T47D (cell line): Measurements from ENCODE around the gene PPIL3.

ENCODE experiments used
- DNase-seq, 2 experiments: peaks; one replicate each; pipeline versions ENCODE4 v3.0.0 to v3.0.0-alpha.2; 2011 to 2012; ENCODE audit warnings: low read depth in 1 of 2, low spot score in 1 of 2
- JUND ChIP-seq: IDR thresholded peaks from 2 replicates; pipeline ENCODE4 v1.6.1; 2012; ENCODE audit warnings: low read depth
- in situ Hi-C: cut with HindIII; loops from 2 replicates; pipeline ENCODE4 v1.10.0; 2016; ENCODE audit warnings: low sequenced_read_pairs, low pct_unique_long_range_greater_than_20kb

Gene PPIL3

DNA sequence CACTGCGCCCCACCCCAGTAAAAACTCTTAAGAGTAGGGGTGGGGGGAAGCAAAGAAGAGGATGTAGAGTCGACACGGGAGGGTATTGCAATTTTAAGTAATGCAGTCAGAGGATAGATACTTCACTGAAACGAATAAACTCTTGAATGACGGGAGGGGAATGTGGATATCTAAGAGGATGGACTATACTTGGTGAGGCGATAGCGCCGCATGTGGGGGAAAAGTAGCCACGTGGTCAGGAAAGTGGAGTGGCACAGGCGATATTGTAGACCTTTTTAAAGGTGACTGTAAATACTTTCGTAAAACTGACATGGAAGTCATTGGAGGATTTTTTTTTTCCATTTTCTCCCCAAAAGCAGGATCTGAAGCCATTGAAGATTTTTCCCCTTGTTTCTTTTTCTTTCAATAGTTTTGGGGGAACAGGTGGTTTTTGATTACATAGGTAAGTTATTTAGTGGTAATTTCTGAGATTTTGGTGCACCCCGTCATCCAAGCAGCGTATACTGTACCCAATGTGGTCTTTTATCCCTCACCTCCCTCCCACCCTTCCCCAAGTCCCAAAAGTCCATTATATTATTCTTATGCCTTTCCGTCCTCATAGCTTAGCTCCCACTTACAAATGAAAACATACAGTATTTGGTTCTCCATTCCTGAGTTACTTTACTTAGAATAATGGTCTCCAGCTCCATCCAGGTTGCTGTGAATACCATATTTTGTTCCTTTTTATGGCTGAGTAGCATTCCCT lies 38.2 kb downstream of the PPIL3 start:
- TF ChIP-seq JUND, result no peak
- in situ Hi-C loops, result no loop called here
- no peak for DNase-seq

DNA sequence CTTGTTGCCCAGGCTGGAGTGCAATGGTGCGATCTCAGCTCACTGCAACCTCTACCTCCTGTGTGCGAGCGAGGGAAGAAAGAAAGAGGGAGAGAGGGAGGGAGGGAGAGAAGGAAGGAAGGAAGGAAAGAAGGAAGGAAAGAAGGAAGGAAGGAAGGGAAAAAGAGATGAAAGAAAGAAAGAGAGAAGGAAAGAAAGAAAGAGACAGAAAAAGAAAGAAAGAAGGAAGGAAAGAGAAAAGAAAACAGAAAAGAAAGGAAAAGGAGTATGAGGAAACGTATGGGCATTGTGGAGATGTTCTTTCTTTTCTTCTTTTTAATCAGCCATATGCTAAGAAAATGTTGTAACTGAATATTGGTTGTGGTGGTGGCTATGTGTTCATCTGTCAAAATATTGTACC lies 40.9 kb downstream of the PPIL3 start:
- in situ Hi-C loops, result no loop called here
- no peak for TF ChIP-seq JUND

GRCh38 chr2:200847269-200847668 lies 41.6 kb downstream of the PPIL3 start:
- no peak for TF ChIP-seq JUND
- in situ Hi-C loops, result no loop called here
- no peak for DNase-seq

More for the DNA sequence above, 40.9 kb downstream of the PPIL3 start:
- DNase-seq, result no peak

DNA sequence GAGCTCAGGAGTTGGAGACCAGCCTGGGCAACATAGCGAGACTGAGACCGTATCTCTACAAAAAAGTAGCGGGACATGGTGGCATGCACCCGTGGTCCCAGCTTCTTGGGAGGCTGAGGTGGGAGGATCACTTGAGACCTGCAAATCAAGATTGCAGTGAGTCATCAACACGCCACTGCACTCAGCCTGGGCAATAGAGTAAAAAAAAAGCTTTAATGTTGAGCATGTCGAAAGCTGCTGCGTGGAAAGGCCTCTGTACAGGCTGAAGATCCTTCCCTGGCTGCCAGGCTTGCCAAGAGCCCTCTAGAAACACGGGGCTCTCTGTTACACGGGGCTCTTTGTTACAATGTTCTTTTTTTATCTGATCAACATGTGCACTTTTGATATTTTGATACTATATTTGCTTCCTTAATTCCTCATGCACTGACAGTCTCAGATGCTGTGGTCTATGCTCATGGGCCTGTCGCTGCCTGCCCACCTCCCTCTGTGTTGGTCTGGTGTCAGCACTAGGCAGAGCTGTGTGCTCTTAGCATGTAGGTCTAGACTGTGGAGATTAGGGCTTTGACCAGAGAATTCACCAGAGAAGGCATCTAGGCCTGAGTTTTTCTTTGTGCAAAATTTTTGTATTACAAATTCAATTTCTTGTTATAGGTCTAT lies 43.1 kb downstream of the PPIL3 start:
- DNase-seq, result no peak
- in situ Hi-C loops, result no loop called here
- no peak for TF ChIP-seq JUND

GRCh38 chr2:200845194-200845593 lies 43.7 kb downstream of the PPIL3 start:
- no peak for DNase-seq
- in situ Hi-C loops, result no loop called here
- no peak for TF ChIP-seq JUND

DNA sequence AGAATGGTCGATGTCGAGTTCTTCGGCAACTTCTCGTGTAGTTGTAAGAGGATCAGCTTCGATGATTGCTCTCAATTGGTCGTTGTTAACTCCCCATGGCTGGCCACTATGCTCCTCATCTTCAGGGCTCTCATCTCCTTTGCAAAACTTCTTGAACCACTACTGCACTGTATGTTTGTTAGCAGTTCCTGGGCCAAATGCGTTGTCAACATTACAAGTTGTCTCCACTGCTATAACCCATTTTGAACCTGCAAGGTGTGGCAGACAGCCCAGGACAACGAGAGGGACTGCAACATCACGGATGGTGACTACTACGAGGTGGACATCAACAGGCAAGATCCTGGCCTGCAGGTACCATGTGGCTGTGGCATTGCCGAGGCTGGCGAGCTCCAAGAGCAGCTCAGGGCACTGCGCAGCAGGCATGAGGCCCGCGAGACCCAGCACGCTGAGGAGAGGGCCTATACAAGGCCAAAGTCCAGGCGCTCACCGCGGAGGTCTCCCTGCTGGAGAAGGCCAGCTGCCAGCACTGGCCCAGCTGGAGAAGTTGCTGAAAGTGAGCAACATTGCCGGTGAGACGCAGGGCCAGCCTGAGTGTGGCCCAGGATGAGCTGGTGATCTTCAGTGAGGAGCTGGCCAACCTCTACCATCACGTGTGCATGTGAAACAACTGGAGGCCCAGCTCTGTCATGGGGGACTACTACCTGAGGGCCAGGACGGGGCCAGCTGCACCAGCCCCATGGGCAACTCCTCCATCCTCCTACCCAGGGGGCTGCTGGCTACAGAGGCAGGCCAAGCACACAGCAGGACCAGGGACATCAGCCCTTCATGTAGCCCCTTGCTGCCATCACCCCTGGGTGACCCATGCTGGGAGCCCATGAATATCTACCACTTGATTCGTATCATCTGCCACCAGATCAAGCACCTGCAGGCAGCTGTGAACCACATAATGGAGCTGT lies 44.6 kb downstream of the PPIL3 start:
- TF ChIP-seq JUND, result no peak
- in situ Hi-C loops, result no loop called here
- no peak for DNase-seq

DNA sequence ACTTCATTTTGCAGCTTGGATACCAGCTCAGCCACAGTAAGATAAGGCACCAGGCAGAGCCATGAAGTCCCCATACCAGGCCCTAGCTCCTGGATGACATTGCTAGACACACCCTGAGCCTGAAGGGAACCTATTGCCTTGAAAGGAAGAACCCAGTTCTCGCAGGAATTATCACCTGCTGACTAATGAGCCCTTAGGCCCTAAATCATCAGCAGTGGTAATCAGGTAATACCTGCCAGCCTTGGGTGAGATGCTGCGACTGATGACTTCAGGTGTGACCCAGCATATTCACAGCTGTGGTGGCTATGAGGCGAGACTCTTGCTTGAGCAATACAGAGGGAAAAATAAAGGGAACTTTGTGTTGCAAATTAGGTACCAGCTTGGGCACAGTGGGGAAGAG lies 49.4 kb downstream of the PPIL3 start:
- in situ Hi-C loops, result no loop called here
- DNase-seq, result no peak
- no peak for TF ChIP-seq JUND

DNA sequence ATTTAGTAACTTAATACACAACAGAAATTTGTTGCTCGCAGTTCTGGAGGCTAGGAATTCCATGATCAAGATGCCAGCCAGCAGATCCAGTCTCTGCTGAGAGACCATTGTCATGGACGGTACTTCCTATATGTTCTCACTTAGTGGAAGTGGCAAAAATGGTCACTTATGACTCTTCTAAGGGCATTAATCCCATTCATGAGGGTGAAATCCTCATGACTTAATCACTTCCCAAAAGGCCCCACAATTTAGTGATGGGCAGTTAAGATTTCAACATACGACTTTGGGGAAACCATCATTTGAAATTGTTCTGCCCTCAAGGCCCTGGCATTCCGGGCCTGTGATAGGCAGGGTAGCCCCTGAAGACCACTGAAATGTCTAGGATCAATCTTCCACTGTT lies 54.2 kb downstream of the PPIL3 start:
- TF ChIP-seq JUND, result no peak
- in situ Hi-C loops, result no loop called here
- no peak for DNase-seq

GRCh38 chr2:200829258-200829655 lies 59.6 kb downstream of the PPIL3 start:
- no peak for DNase-seq
- in situ Hi-C loops, result no loop called here
- TF ChIP-seq JUND, result no peak

GRCh38 chr2:200828572-200829257 lies 60.2 kb downstream of the PPIL3 start:
- TF ChIP-seq JUND, result no peak
- in situ Hi-C loops, result no loop called here
- no peak for DNase-seq

- no peak for TF ChIP-seq JUND
- no peak for DNase-seq
- in situ Hi-C loops, result no loop called here
These were observed 60.8 kb downstream of the PPIL3 start for GRCh38 chr2:200828104-200828503.

GRCh38 chr2:200821686-200822245 lies 67.1 kb downstream of the PPIL3 start:
- no peak for TF ChIP-seq JUND
- in situ Hi-C loops, result no loop called here
- DNase-seq, result no peak
